Stimulated activated CD4-positive, alpha-beta T cell treated with anti-CD3 and anti-CD28 coated beads, Interleukin-2, amount 100 ng/mL, for 24 hours (primary cell): ENCODE results near the gene GCK.

Experiments
- DNase-seq, 2 donors: peaks; one replicate each; pipeline ENCODE4 v3.0.0-alpha.2; 2020

Gene GCK

DNA sequence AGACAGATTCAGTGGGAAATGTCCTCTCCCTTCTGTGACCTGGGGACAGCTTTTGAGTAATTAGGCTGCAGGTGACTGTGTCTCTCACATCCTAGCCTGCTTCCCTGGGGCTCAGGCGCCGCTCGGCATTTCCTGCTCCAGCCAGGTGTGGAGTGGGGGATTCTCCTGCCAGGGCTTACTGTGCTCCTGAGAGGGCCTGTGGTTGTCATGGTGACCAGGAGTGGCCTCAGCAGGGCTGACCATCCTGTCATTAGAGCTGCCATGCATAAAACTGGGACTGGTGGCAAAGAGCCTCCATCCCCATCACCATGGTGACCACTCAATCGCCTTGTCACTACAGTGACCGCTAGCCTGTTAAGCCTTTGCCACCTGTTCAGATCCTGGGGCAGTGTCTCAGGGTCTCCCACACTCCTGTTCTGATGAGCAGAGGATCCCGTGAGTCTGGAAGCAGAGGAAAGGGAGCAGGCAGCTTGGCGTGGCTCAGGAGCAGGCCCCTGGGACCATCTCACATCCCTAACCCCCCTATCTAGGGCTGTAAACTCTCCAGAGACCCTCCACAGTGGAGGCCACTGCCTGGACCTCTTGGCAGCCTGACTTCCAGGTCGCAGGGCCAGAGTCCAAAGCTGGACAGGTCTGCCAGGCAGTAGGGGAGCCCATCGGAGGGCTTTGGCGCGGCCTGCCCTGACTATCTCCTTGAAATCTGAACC lies at the start of gene GCK:
GCK (minus strand) TSS at position 154 of the 707 bp plus-strand sequence. CDS start 486 bp downstream, outside the sequence.
- DNase-seq = no peak

DNA sequence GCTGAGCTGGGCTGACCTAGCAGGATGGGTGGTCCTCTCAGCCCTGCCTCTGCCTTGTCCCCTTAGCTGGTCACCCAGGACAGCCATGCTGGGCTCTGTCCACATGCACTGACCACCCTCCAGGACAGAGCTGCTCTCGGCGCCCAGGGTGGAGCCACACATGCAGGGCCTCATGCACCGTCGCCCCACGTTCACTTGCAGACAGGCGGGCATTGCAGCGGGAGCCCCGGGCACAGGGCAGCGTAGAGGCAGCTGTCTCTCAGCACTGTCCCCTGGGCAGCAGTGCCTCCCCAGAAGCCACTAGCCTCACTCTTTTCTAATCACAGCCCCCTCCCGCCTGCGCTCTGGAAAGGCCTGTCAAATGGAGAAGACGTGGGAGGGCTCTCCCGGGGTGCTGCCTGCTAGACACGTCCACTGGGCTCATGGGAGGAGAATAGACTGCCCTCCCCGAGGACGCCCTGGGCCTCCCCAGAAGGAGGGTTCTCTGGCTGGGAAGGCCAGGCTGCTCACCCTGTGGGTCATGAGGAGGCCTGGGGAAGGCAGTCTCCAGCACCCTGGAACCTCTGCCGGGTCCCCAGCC lies 49.0 kb upstream of the GCK start:
- no peak for DNase-seq

DNA sequence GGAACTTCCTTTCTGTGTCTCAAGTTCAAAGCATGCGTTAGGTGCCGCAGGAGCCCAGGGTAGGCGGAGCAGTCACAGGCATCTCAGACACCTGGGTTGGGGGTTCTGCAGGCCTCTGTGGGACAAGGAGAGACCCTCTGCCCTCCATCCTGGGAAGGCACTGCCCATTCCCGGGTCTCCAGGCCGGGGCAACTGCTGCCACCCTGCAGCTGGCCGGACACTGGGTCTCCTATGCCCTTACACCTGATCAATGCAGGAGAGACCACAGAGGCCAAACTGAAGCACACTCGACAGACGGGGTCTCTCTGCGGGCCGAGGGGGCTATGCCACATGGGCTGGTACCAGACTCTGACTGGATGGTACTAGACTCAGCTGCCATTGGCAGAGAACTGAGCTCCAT lies 48.5 kb upstream of the GCK start:
- no peak for DNase-seq

DNA sequence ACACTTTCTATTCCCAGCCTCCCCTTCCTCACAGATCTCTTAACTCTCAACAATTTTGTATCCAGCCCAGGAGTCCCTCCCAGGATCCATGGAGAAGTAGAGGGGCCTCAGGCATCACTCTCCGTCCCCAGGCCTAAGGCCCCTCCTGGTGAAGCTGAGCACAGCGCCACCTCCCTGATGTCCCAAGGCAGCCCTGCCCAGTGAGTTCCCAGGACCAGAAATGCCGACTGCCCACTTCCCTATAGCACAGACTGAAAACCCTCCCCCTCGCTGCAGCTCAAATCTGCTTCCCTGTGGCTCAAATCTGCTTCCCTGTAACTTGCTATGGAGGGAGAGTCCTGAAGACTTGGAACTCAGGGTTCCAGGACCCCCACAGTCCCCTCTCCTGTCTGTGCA lies 47.1 kb upstream of the GCK start:
- no peak for DNase-seq

DNA sequence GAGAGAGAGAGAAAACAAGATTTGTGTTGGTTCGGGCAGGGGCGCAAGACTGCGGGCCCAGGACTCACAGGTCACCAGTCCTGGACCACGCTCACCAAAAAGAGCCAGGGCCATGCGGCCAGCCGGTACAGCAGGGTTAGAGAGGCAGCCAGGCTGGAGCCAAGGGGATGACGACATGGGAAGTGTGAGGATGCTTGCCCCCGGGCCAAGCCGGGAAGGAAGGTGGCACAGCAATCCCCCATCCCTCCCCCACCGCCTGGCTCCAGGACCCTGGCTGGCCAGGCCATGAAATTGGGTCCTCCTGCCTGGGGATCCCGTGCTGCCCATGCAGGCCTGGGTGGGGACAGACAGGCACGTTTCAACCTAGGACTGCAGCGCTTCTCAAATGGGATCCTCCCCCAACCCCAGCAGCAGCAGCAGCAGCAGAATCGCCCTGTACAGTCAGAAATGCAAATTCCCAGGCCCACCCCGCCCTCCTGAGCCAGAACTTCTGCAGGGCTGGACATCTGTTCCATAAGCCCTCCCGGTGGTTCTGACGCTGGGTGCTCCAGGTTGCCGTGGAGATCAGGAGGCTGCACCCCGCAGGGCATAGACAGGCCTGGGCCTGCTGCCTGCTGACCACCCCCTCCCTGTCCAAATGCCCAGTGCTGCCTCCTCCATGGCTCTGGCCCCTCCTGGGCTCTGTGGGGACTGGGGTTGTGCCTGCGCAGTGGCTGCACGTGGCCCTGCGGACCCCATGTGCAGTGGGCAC lies 46.5 kb upstream of the GCK start:
- no peak for DNase-seq

- DNase-seq = no peak
Observed at GRCh38 chr7:44235066-44235465, 45.8 kb upstream of the GCK start.

DNA sequence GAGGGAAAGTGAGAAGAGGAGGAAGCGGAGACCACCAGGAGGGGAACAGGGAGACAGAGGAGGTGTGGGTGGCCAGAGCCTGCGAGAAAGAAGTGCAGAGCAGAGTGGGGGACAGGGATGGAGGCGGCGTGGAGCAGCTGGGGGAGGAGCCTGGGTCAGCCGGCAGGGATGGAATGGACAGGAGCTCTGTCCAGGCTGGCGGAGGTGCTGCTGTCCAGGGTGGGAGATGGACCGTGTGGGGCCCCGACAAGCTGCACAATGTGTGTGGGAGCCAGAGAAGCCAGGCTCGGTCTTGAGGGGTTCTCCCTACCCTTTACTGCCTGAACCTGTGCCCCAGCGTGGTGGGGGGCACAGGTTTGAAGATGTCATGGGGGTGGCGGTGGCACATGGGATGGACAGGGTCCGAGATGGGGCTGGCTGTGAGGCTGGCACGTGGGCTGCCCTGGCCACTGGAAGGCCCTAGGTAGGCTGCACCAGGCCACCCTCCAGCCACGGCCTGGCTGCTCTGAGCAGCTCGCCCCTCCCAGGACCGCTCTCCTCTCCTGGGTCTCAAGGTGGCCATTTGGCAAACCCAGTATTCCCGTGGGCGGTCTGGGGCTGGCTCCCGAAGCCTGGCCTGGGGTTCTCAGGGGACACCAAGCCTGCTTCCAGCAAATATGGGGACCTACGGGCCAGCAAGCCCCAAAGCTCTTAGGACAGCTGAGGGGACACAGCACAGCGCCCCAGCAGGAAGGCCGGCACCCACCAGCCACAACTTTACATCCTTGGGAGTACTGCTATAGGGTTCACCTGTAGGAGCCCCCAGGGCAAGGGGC lies 43.9 kb upstream of the GCK start:
- no peak for DNase-seq

GRCh38 chr7:44232396-44232795 lies 43.2 kb upstream of the GCK start:
- no peak for DNase-seq

GRCh38 chr7:44231088-44231487 lies 41.8 kb upstream of the GCK start:
- no peak for DNase-seq

DNA sequence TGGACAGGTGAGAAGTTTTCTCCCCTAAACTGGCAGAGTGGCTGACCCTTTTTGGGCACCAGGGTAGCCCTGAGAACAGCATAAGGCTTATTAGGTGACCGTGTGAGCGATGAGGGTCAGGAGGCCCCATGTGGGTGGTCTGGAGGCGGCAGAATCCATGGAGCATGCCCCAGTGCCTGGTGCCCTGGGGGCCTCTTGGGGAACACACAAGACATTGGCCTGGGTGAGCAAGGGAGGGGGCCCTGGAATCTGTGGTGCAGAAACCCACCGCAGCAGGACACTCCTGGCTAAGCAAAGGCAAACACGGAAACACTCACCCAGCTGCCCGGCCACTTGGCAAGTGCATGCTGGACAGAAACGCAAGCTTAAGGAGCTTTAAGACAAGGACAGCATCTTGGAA lies 41.0 kb upstream of the GCK start:
- no peak for DNase-seq

GRCh38 chr7:44229546-44230105 lies 40.4 kb upstream of the GCK start:
- DNase-seq = no peak

DNA sequence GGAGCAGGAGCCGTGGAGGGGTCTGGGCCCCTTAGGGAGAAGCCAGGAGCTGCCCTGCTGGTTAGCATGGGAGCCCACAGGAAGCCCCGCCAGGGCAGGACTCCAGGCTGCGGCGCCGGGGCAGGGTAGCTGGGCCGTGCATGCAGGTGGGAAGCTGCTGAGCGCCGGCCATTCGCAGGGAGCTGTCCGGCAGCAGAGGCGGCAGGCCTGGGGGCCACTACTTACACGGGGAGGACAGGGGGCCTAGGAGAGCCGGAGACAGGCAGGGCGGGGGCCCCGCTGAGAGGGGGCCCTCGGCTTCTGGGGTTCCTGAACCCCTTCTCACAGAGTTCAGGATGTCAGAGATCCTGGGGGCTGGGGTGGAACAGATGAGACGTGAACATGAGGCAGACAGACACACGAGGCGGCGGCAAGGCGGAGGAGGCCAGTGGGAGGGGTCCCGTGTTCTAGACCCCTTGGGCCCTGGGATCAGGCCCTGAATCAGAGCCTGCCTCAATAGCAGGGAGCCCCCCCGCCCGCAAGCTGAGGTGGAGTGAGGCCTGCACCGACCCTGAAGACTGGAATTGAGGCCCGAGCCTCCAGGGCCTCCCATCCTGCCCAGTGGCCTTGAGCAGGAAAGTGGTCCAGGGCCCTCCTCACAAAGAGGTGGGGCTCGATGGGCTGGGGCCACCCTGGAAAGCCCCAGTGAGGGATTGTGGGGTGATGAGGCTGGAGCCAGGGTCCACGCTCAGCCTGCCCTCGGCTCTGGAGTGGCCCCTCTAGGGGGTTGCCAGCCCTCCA lies 39.5 kb upstream of the GCK start:
- DNase-seq = no peak

DNA sequence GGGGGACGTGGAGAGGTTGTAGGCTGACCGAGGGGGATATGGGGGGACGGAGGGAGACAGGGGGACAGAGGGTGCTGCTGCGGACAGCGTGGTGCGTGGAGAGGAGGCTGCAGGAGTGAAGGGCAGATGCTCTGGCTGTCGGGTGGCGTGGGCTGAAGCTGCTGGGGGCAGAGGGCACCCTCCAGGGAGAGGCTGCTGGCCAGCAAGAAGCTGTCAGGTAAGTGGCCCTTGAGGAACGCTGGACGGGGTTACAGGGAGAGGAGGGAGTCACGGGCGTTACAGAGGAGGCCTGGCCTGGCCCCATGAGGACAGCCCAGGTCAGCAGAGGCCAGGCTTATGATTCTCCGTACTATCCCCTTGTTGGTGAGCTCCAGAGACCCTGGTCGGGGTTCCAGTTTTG lies 38.7 kb upstream of the GCK start:
- DNase-seq = no peak

- no peak for DNase-seq
Observed at GRCh38 chr7:44226396-44226753, 37.1 kb upstream of the GCK start.

- DNase-seq = no peak
Observed at GRCh38 chr7:44225566-44226395, 36.5 kb upstream of the GCK start.

- DNase-seq = no peak
Observed at GRCh38 chr7:44224974-44225565, 35.8 kb upstream of the GCK start.

DNA sequence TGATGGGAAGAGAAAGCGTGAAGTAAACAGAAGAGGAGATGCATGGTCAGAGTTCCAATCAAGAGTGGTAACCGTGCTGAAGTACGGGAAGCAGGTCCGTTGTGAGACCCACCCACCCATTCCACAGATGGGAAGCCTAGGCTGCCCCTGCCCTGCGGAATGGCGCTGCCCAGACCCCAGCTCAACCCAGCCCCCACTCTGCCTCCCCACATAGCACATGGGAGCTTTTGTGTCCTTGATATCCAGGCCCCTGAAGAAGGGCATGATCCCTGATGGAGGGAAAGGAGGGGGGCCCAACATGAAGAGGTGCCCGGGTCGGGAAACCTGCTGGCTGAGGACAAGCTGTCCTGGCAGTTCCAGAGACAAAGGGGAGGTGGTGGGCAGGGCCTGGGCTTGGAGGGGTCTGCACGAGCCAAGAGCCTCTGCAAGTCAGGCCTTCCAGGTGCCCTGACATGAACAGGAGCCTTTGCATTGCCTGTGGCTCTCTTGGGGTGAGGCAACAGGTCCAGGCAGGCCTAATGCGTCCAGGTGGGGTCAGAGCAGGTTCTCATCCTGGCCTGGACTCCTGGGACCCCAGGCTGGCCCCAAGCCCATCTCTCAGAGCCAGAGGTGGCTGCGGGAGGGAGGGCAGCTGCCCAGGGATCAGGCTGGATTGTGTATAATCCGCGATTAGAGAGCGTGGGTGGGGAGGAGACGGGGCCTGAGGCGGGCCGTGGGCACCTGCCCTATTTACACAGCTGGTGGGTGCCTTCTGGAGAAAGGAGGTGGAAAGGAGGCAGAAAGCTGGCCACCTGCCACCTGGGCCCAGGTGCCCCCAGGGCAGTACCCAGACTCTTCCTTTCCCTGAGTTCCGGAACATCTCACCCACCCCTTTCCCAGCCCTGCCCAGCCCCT lies 35.1 kb upstream of the GCK start:
- no peak for DNase-seq

DNA sequence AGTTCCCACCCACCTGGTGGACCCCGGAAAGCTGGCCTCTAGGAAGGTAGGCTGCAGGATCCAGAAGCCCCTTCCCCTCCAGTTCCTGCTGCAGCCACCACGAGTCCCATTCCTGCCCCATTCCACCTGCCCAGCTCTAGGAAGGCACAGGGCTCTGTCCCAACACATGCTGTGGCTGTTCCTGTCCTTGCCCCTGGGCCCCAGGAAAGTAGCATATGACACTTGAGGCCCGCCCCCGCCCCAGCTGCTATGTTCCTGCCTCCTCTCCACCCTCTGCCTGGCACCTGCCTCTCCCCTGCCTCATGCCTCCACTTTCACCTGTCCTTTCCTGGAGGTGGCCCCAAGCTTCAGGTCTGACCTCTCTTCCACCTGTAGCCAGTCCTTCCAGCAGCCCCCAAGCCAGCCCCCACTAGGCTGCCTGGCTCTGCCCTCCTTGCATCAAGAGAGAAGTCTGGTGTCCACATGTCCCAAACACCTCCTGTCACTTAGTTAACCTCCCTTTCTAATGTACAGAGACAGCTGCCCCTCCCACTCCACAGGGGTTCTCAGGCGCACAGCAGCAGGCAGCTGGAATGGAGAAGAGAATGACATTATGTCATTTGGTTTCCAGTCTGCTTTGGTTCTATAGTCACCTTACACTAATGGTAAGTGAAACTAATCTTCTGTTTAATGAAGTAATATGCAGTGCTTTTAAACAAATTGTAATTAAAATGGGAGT lies 34.3 kb upstream of the GCK start:
- no peak for DNase-seq

- DNase-seq = no peak
Observed at GRCh38 chr7:44222776-44223261, 33.6 kb upstream of the GCK start.
